T follicular helper cell (primary cell): ENCODE measurements around the gene CGB7.
"Not testable (repeated sequence)": the region's sequence is repeated elsewhere in the genome, so short reads cannot be mapped to it uniquely, and the experiment has no call there.

Source experiments
- DNase-seq: peaks from one replicate; pipeline ENCODE4 v3.0.0-alpha.2; 2020; ENCODE audit warnings: low read depth
- total RNA-seq, 2 experiments: gene quantifications; one replicate each; lab custom pipeline; 2026; lab: John Stamatoyannopoulos, UW

CGB7 gene
- total RNA-seq = 0 reads per million in 2 experiments

GRCh38 chr19:49057636-49058234 lies at the start of gene CGB7:
Gene CGB7 (minus strand): TSS chr19:49057749. CDS start chr19:49055375, 2,374 bp downstream.
- DNase-seq = no peak

- peak; percentile 47 for DNase-seq
These were observed 49.1 kb upstream of the CGB7 start for GRCh38 chr19:49106648-49107135.

DNA sequence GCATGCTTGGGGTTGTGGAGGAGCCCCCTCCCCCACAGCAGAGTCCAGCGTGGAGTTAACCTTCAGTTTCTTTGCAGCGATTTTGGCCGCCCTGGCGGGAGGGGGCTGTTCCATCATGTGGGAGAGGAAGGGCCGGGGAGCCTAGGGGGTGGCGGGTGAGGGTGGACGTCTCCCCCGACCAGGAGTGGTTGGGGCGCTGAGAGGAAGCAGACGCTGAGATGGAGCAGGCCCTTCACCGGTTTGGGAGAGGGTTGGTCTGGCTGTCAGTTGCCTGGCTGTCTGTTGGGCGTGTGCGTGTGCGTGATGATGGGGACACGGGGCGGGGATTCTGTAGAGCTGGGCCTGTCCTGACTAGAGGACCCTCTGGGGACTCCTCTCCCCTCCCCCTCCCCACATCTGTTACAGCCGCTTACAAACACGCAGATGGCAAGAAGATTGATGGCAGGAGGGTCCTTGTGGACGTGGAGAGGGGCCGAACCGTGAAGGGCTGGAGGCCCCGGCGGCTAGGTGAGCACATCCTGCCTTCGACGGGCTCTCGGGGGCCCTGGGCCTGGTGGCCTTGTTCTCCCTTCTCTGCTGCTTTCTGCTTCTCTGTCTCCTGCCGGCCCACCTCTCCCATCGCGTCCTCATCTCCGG lies 46.8 kb upstream of the CGB7 start:
- DNase-seq = no peak

DNA sequence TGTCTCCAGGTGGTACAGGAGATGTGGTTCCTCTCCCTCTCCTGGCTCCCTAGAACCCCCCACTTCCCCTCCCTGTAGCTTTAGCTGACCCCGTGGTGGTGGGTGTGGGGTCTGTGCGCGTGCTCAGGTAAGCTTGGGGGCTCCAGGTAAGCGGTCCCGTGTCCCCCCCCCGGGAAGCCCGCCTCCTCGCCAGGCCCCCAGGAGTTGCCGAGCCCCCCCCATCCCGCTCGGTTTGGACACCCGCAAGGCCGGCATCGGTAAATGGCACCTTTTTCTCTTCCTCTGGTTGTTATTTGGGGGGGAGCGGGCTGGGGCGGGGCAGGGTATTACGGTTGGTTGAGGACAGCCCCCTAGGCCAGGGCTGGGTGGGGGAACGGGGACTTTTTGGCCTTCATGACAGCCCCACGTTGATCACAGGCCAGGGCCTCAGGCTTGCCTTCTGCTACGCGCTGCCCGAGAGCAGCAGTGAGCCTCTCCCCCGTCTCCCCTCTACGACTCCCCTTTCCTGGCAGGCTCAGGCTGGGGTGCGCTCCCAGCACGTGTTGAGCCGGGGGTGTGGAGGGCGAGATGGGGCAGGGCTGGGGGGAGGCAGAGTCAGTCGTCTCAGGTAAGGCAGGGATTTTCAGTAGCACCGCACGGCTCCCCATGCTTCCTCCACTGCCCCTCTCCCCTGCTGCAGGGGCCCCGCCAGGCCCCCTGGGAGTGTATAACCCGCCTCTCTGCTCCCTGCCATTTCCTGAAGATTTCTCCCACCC lies 46.0 kb upstream of the CGB7 start:
- DNase-seq = no peak

DNA sequence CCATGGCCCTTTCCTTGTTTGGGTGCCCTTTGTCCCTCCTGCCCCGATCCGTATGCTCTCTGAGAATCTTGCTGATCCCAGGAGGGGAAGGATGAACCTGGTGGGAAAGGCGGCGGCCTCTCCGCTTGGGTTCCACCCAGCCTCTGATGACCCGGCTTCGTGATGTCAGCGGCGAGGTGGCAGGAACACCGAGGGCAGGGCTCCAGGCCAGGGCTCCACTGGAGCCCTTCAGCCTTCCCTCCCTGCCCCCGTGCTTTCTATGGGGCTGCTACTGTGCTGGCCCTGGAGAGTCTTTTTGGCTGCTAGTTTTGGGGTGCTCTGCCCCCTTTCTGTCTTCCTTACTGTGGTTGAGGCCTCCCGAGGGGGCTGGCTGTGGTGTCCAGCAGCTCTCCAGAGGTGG lies 44.8 kb upstream of the CGB7 start:
- DNase-seq = no peak

- no peak for DNase-seq
These were observed 43.6 kb upstream of the CGB7 start for GRCh38 chr19:49101160-49101559.

DNA sequence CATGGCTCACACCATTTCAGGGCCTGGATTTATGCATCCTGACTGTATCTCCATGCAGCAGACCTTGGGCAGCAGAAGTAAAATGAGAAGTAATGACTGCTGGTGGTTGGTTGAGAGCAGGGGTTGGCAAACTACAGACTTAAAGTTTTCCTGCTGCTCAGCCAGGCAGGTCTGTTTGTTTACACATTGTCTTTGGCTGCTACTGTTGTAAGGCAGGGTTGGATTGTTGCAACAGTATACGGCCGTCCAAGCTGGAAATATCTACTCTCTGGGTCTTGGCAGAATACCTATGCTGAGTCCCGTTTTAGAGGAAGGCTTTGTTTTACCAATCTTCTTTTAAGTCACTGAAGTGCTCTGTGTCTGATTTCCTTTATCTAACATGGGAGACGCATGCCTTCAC lies 41.2 kb upstream of the CGB7 start:
- DNase-seq = no peak

DNA sequence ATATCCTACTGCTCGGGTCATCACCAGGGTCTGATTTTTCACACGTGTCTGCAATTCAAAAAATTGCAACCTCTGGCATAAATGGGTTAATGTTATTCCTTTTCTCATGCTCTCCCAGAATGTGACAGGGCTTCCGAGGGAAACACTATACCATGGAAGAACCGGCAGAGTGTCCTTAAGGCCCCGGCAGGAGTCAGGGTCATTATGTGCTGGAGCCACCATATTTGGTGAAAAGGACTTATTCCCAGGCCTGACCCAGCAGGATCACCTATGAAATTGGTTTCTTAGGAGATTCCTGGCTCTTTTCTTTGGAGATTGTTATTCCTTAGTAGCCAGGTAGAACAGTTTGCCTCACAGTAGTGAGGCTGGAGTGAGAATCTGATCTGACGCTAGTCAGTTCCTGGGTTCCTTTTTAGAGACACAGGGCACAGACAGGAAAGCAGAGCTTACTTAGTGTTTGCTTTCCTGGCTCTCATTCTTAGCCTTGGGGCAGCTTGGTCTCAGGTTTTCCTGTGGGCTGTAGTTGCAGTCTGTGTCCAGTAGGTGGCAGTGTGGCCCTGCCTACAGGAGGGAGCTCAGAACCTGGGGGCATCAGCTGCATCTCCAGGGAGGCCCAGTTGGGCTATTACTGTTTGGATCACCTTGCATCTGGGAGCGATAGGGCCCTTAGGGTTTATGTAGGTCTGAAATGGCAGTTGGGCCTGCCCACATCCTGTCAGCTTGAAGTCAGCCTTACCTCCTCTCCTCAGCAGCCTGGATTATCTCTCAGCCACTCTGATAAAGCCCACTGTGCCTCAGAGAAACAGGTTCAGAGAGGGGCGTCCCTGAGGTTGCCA lies 40.1 kb upstream of the CGB7 start:
- peak; percentile 65 for DNase-seq

DNA sequence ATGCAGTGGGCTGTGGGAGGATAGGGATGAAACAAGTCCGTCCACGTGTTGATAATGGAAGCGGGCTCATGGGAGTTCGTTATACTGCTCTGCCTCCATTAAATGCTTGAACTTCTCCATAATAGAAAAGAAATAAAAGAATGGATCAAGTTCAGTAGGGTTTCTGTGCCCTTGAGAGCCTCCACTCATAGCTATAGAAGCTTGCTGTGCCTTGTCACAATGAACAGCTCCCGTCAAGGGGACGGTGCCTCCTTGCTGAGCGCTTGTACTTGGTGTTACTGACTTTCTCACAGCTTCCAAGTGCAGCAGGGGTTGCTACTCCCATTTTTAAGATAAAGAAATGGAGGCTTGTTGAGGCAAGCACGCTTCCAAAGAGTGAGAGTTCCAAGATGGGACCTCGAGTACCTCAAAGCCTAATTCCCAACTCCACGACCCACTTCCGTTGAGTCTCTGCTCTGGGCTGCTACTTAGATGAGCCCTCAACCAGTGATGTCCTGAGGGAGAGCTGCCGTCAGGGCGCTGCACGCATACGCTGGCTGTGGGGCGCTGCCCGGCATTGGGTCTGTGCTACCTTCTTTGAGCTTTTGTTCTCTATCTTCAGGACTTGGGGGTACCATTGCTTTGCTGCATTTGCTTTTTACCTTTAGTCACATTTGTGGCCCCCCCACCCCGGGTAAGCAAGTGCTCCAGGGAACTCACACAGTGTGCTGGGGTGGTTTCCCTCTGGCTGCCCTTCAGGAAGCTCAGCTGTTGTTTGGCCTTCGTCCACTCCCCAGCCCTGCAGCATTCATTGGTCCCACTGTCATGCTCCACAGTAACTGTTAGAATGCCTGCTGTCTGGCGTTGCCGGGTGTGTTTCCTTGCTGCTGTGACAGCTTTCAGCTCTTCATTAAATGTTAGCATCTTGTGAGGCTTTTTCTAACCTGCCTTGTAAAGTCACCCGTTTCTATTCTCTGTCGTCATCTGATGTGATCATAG lies 37.2 kb upstream of the CGB7 start:
- no peak for DNase-seq

- DNase-seq = no peak
These were observed 35.1 kb upstream of the CGB7 start for GRCh38 chr19:49092686-49093085.

GRCh38 chr19:49091391-49092038 lies 34.0 kb upstream of the CGB7 start:
- DNase-seq = no peak

- no peak for DNase-seq
These were observed 28.7 kb upstream of the CGB7 start for GRCh38 chr19:49086296-49086695.

DNA sequence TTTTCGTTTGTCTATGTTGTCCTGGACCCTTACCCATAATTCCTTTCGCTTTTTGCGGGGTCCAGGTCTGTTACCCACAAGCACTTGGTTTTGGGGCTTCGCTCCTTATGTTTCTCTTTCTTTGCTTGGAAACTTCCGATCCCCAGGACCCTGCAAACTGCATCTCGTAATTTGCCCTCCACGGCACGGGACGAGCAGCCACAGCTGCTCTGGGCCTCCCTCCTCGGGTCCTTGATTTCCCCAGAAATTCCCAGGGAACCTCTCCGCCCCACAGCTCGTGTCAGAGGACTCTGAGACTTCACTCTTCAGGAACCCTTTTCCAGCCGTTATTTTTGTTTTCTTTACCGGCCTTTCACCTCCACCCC lies 28.3 kb upstream of the CGB7 start:
- DNase-seq = no peak

DNA sequence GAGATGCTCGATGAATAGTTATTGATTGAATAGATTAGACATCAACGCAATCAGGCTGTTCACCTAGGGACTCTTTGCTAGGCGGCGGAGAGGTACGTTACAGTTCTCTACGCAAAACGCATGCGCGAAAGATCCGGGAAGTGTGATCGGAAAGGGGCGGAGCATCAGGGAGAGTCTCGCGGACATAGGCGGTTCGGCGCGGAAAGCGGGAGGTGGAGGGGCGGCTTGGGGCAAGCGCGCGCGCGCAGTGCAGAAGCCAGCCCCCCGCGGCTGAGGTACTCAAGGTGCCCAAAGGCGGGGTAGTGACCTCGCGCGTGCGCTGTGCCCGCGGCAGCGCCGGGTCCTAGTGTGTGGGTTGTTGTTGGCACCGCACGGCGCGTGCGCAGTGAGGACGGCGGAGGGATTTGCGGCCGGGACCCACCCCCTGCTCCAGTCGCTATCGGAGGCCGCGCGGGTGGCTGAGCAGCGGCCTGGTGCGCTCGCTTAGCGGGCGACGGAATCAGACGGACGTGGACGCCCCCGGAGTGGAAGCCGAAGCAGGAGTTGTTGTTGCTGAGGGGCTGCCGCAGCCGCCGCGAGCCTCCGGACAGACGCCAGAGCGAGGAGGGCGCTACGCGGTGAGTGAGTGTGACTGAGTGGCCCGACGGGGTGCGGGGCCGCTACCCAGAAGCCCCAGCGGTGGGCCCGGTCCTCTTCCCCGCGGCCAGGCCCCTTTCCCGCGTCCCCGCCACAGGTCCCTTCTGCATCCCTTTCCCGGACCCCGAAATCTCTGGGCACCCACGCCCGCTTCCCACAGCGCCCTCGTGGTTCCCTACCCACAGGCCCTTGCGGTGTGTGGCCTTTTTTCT lies 27.7 kb upstream of the CGB7 start, which contains the start of gene SNRNP70:
SNRNP70 (plus strand) TSS at position 432 of the 848 bp plus-strand sequence. CDS start 964 bp downstream, outside the sequence.
- peak; percentile 98 for DNase-seq

GRCh38 chr19:49084206-49085019 lies 26.9 kb upstream of the CGB7 start:
- DNase-seq = no peak

DNA sequence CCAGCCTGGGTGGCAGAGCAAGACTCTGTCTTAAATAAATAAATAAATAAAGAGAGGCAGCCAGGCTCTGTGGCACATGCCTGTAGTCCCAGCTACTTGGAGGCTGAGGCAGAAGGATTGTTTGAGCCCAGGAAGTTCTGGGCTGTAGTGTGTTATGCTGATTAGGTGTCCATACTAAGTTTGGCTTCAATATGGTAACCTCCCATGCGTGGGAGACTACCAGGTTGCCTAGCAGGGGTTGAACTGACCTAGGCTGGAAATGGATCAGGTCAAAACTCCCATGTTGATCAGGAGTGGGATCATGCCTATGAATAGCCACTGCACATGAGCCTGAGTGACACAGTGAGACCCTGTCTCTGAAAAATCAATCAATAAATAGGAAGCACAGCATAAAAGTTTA lies 23.7 kb upstream of the CGB7 start:
- no peak for DNase-seq

GRCh38 chr19:49080392-49080791 lies 22.8 kb upstream of the CGB7 start:
- DNase-seq = no peak

GRCh38 chr19:49074869-49075268 lies 17.3 kb upstream of the CGB7 start:
- DNase-seq = not testable (repeated sequence)
